ENCODE measurements around the gene PRKAR1B.

The PRKAR1B gene

GRCh38 chr7:633381-634018 lies 93.6 kb downstream of the PRKAR1B start:
- no peak overlapping the region for H3K4me3 ChIP-seq (ENCODE audit: low read depth, low read length)
- no peak for DNase-seq (ENCODE audit: low read depth)
- no peak for TF ChIP-seq CTCF (conservative IDR thresholded peaks at IDR 0.05; ENCODE audit: low read depth, low read length)

GRCh38 chr7:632831-633210 lies 94.3 kb downstream of the PRKAR1B start:
- no peak overlapping the region for H3K4me3 ChIP-seq (ENCODE audit: low read depth, low read length)
- DNase-seq (ENCODE audit: low read depth) = no peak
- no peak for TF ChIP-seq CTCF (conservative IDR thresholded peaks at IDR 0.05; ENCODE audit: low read depth, low read length)

- no peak for DNase-seq (ENCODE audit: low read depth)
- no peak overlapping the region for H3K4me3 ChIP-seq (ENCODE audit: low read depth, low read length)
- no peak for TF ChIP-seq CTCF (conservative IDR thresholded peaks at IDR 0.05; ENCODE audit: low read depth, low read length)
Measured at GRCh38 chr7:631964-632830, 94.9 kb downstream of the PRKAR1B start.

- H3K4me3 ChIP-seq (ENCODE audit: low read depth, low read length) = no peak overlapping the region
- no peak for DNase-seq (ENCODE audit: low read depth)
- no peak for TF ChIP-seq CTCF (conservative IDR thresholded peaks at IDR 0.05; ENCODE audit: low read depth, low read length)
Measured at GRCh38 chr7:631291-631711, 95.8 kb downstream of the PRKAR1B start.

- DNase-seq (ENCODE audit: low read depth) = no peak
- TF ChIP-seq CTCF (conservative IDR thresholded peaks at IDR 0.05; ENCODE audit: low read depth, low read length) = no peak
- no peak overlapping the region for H3K4me3 ChIP-seq (ENCODE audit: low read depth, low read length)
Measured at GRCh38 chr7:630539-630938, 96.5 kb downstream of the PRKAR1B start.

GRCh38 chr7:630111-630511 lies 97.0 kb downstream of the PRKAR1B start:
- TF ChIP-seq CTCF (conservative IDR thresholded peaks at IDR 0.05; ENCODE audit: low read depth, low read length) = no peak
- H3K4me3 ChIP-seq (ENCODE audit: low read depth, low read length) = no peak overlapping the region
- DNase-seq (ENCODE audit: low read depth) = no peak
